T-helper 2 cell treated with Interferon-gamma antibody and Interleukin-4, amounts not matched to agents 5 μg/mL and 100 μg/mL, for 36 hours (primary cell): ENCODE results near the gene HDHD5.
A peak's percentile ranks its signal among the peaks of the same experiment; 100 is the strongest.

Experiments used
- DNase-seq: peaks from one replicate; pipeline ENCODE4 v3.0.0; 2021; ENCODE audit warnings: low spot score
- H3K27ac Mint-ChIP-seq: one replicate; pipeline ENCODE4 v1.8.0; 2021; ENCODE audit warnings: mild to moderate bottlenecking, mixed read lengths
- H3K27me3 Mint-ChIP-seq: one replicate; pipeline ENCODE4 v1.8.0; 2021; ENCODE audit warnings: low read depth, mixed read lengths
- H3K36me3 Mint-ChIP-seq: one replicate; pipeline ENCODE4 v1.8.0; 2021; ENCODE audit warnings: low read depth, mixed read lengths
- H3K4me1 Mint-ChIP-seq: one replicate; pipeline ENCODE4 v1.8.0; 2021; ENCODE audit warnings: low read depth, mixed read lengths
- H3K4me3 Mint-ChIP-seq: one replicate; pipeline ENCODE4 v1.8.0; 2022; ENCODE audit warnings: mild to moderate bottlenecking, moderate library complexity, mixed read lengths
- H3K9me3 Mint-ChIP-seq: one replicate; pipeline ENCODE4 v1.8.0; 2021; ENCODE audit warnings: mixed read lengths

HDHD5 gene

DNA sequence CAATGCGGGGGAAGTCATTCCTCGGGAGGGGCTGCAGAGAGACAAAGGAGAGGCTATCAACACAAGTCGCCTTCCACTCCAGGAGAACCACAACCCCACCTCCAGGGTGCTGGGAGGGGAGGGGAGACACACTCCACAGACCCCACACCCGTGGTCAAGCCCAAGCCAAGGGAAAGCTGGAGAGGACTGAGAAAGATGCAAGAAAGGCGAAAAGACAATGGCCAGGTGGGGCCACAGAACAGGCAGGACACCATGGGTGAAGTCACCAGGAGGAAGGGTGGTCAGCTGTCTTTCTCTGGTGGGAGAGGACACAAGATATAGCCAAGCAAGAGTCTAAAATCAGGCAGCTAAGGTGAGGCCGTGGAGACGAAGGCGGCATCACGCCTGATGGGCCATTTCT is 16.0 kb downstream of the HDHD5 start:
- Mint-ChIP-seq H3K27me3 (no peaks in the 10 kb centered on the region), H3K4me3 (no peak overlapping the region), H3K27ac (no peak overlapping the region), H3K36me3 (peaks cover 33% of the 10 kb centered on the region), H3K4me1 (no peaks in the 10 kb centered on the region), H3K9me3 (no peaks in the 10 kb centered on the region)
- DNase-seq, result no peak

- no peak overlapping the region for H3K4me3 Mint-ChIP-seq
- DNase-seq, result no peak
- peaks cover 30% of the 10 kb centered on the region for H3K36me3 Mint-ChIP-seq
- no peaks in the 10 kb centered on the region for H3K4me1 Mint-ChIP-seq
- H3K27me3 Mint-ChIP-seq, result no peaks in the 10 kb centered on the region
- H3K27ac Mint-ChIP-seq, result no peak overlapping the region
- H3K9me3 Mint-ChIP-seq, result no peaks in the 10 kb centered on the region
These were observed 18.0 kb downstream of the HDHD5 start for GRCh38 chr22:17140826-17141766.

DNA sequence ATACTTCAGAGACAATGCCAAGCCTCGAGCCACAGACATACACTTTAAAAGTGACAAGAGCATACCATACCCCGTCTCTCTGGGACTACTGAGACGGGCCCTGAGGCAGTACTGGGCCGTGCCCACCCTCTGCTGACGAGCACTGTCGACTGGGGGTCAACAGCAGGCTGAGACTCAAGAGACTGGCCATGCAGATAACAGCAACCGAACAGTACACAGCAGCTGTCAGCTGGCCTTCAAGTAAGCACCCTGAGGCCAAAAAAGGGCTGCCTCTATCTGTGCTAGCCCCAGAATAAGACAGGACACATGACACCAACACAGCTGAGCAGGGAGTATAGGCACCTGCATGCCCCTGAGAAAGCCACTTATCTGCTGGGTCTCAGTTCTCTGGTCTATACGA is 19.1 kb downstream of the HDHD5 start:
- Mint-ChIP-seq H3K9me3 (no peaks in the 10 kb centered on the region), H3K4me3 (no peak overlapping the region), H3K4me1 (no peaks in the 10 kb centered on the region), H3K27me3 (no peaks in the 10 kb centered on the region), H3K27ac (no peak overlapping the region), H3K36me3 (peaks cover 28% of the 10 kb centered on the region)
- no peak for DNase-seq

DNA sequence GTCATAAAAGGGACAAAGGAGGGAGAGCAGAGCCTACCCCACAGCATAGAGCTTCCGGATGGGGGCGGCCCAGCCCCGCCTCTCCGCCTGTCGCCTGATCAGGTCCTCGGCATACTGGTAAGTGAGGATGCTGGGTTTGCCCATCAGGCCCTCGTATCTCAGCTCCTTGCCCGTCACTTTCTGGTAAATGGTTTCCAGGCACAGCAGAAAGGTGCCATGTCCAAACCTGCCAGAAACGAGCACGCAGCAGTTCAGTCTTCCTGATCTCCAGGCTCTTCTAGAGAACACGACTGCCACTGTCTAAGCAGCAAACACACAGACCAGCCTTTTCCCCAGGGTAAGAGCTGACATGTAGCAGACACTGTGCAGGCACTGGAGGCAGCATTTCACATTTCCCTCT is 20.6 kb downstream of the HDHD5 start:
- Mint-ChIP-seq H3K9me3 (no peaks in the 10 kb centered on the region), H3K4me1 (no peaks in the 10 kb centered on the region), H3K27me3 (no peaks in the 10 kb centered on the region), H3K4me3 (no peak overlapping the region), H3K27ac (no peak overlapping the region), H3K36me3 (peaks cover 30% of the 10 kb centered on the region)
- no peak for DNase-seq

DNA sequence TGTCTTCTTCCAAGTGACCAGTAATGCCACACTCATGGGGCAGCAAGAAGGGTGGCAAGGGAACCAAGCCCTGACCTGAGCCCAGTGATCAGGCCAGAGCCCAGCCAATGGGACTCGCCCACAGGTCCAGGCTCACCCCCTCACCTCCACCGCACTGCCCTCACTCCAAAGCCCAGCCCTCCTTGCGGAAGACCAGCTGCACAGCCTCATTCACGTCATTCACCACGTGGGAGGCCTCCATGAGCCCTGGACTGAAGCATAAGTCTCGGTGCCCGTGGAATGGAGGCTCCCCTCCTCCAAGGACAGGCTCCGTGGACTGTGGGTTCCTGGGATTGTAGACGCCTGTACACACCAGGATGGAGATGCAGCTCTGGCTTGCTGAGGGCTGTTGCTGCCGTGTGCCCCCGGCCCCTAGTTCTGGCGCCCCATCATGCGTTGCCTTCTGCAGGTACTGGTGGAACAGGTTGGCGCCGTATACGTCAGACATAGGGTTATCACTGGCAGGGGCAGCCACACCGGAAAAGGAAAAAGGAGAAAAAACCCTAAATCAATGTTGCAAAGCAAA is 21.1 kb downstream of the HDHD5 start:
- Mint-ChIP-seq H3K4me1 (no peaks in the 10 kb centered on the region), H3K27me3 (no peaks in the 10 kb centered on the region), H3K27ac (no peak overlapping the region), H3K9me3 (no peaks in the 10 kb centered on the region), H3K36me3 (peaks cover 28% of the 10 kb centered on the region), H3K4me3 (no peak overlapping the region)
- DNase-seq, result no peak

DNA sequence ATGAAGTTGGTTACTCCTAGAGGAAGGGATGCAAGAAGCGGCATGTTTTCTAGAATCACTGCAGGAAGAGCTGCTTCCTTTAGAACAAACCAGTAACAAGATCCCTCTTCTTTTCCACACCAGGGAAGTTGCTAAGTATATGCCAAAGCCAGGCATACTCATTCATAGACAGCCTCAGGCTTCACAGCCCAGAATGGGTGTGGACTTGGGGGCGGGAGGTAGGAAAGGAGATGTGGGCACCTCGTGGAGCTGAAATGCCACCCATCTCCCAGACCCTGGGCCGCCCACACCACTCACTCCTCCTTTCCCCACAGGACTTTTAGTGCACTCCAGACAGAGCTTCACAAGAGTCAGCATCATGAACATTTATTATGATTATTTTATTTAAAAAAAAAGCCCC is 21.9 kb downstream of the HDHD5 start:
- no peak for DNase-seq
- H3K9me3 Mint-ChIP-seq, result no peaks in the 10 kb centered on the region
- peaks cover 24% of the 10 kb centered on the region for H3K36me3 Mint-ChIP-seq
- no peaks in the 10 kb centered on the region for H3K4me1 Mint-ChIP-seq
- no peak overlapping the region for H3K4me3 Mint-ChIP-seq
- no peaks in the 10 kb centered on the region for H3K27me3 Mint-ChIP-seq
- H3K27ac Mint-ChIP-seq, result peak overlapping the region; percentile 45

GRCh38 chr22:17135153-17135760 is 23.8 kb downstream of the HDHD5 start:
- no peaks in the 10 kb centered on the region for H3K27me3 Mint-ChIP-seq
- H3K4me3 Mint-ChIP-seq, result no peak overlapping the region
- H3K4me1 Mint-ChIP-seq, result no peaks in the 10 kb centered on the region
- H3K27ac Mint-ChIP-seq, result no peak overlapping the region
- H3K9me3 Mint-ChIP-seq, result no peaks in the 10 kb centered on the region
- peaks cover 15% of the 10 kb centered on the region for H3K36me3 Mint-ChIP-seq
- no peak for DNase-seq

DNA sequence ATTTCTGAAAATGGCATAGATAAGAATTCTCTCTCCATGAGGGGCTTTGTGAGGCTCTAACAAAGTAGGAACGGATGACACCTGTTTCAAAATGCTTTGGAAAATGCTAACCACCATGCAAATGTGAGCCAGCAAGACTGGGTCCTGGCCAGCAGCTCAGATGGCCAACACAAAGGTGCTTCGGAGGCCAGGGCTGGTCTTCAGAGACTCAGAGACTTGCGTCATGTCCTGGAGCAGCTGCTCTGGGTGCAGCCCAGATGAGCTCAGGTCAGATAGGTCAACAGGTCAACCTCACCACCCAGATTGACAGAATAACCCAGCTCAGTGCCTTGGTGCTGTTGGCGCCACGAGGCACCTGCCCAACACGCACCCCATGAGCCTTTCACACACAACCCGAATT is 25.9 kb downstream of the HDHD5 start:
- Mint-ChIP-seq H3K27ac (no peak overlapping the region), H3K9me3 (no peaks in the 10 kb centered on the region), H3K36me3 (peaks cover 8% of the 10 kb centered on the region), H3K4me1 (no peaks in the 10 kb centered on the region), H3K4me3 (no peak overlapping the region), H3K27me3 (peaks cover 7% of the 10 kb centered on the region)
- no peak for DNase-seq

- peaks cover 8% of the 10 kb centered on the region for H3K27me3 Mint-ChIP-seq
- no peak overlapping the region for H3K4me3 Mint-ChIP-seq
- peaks cover 6% of the 10 kb centered on the region for H3K36me3 Mint-ChIP-seq
- no peaks in the 10 kb centered on the region for H3K4me1 Mint-ChIP-seq
- H3K9me3 Mint-ChIP-seq, result no peaks in the 10 kb centered on the region
- DNase-seq, result no peak
- H3K27ac Mint-ChIP-seq, result no peak overlapping the region
These were observed 27.0 kb downstream of the HDHD5 start for GRCh38 chr22:17132112-17132511.

DNA sequence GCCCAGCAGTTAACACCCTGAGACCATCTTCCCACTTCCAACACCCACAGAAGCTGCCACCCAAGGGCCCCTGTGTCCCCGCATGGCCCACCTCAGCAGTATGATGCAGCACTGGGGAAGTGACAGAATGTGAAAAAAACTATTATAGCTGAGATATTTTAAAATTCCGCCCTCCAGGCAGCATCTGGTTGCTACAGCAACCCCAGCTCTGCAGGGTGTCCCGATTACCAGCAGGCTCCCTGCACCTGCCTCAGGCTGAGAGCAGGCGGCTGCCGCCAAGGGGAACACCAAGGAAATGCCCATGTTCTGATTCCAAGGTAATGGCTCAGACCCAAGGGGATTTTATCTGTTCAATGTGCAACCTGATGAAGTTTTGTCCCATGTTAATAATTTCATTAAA is 27.4 kb downstream of the HDHD5 start:
- no peaks in the 10 kb centered on the region for H3K9me3 Mint-ChIP-seq
- H3K4me3 Mint-ChIP-seq, result no peak overlapping the region
- no peaks in the 10 kb centered on the region for H3K4me1 Mint-ChIP-seq
- H3K36me3 Mint-ChIP-seq, result peaks cover 3% of the 10 kb centered on the region
- DNase-seq, result no peak
- H3K27me3 Mint-ChIP-seq, result peaks cover 11% of the 10 kb centered on the region
- no peak overlapping the region for H3K27ac Mint-ChIP-seq

DNA sequence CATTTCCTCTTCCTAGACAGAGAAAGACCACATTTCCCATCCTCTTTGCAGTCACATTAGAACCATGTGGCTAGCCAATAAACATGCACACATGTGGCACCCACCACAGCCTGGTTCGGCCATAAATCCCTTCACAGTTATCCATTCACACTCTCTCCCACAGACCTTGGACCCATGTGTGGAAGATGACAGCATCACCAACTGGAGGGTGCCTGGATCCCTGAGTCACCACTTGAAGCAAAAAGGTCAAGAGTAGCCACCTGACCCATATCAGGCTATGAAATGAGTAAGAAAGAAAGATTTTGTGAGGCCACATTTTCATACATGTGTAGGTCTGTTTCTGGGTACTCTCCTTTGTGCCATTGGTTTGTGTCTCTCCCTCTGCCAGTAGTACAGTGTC is 28.9 kb downstream of the HDHD5 start:
- Mint-ChIP-seq H3K9me3 (no peaks in the 10 kb centered on the region), H3K36me3 (peaks cover 3% of the 10 kb centered on the region), H3K4me1 (no peaks in the 10 kb centered on the region), H3K27me3 (peaks cover 11% of the 10 kb centered on the region), H3K4me3 (no peak overlapping the region), H3K27ac (no peak overlapping the region)
- DNase-seq, result no peak

- Mint-ChIP-seq H3K4me3 (peak within 1 kb of the TSS; percentile 50), H3K9me3 (no peaks in the 10 kb centered on the region), H3K27me3 (peaks cover 37% of the 10 kb centered on the region), H3K27ac (no peak within 1 kb of the TSS), H3K36me3 (no peaks in the 10 kb centered on the region), H3K4me1 (peaks cover 29% of the 10 kb centered on the region)
- DNase-seq, result no peak
These were observed 37.6 kb downstream of the HDHD5 start, which contains the start of gene TMEM121B for GRCh38 chr22:17121233-17122195. Gene TMEM121B (minus strand): TSS chr22:17121360. CDS start chr22:17121127, 233 bp downstream.

DNA sequence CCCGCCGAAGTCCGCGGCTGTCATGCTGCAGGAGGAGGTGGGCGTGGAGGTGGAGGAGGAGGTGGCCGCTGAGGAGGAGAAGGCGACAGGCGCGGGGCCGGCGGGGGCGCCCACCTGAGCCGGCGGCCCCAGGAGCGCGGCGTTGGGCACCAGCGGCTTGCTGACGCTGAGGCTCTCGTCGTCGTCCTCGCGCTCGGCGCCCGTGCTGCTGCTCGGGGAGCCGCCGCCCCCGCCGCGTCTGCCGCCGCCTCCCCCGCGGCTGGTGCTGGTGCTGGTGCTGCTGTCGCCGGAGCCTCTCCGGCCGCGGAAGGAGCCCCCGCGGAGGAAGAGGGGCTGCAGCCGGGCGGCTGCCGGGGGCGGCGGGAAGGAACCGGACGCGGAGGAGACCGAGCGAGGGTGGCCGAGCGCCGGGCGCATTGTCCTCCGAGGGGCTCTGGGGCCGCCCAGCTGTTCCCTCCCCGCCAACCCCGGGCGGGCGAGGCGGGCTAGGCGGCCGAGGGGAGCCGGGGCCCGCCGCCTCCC is 38.3 kb downstream of the HDHD5 start:
- Mint-ChIP-seq H3K4me3 (no peak overlapping the region), H3K4me1 (peaks cover 36% of the 10 kb centered on the region), H3K36me3 (no peaks in the 10 kb centered on the region), H3K27ac (no peak overlapping the region), H3K27me3 (peaks cover 37% of the 10 kb centered on the region), H3K9me3 (no peaks in the 10 kb centered on the region)
- no peak for DNase-seq
